HCT116 (cell line): ENCODE data around the gene RAP1A.

Experiments used
- CEBPB ChIP-seq: IDR thresholded peaks from 2 replicates; pipeline ENCODE4 v1.6.1; 2012; ENCODE audit warnings: low read depth
- CTCF ChIP-seq, 3 experiments: fragments of 200-600 bp in 1 of 3; sonication (generic) in 1 of 3; IDR thresholded peaks in 2 of 3; conservative IDR thresholded peaks in 1 of 3; 2 replicates each; pipeline ENCODE4 v1.5.1; 2012 to 2017; ENCODE audit warnings: low read depth in 2 of 3, low read length in 2 of 3, antibody characterized with exemption in 1 of 3, borderline replicate concordance in 1 of 3, control low read depth in 1 of 3, mild to moderate bottlenecking in 1 of 3, mixed read lengths in 1 of 3, mixed run types in 1 of 3, moderate library complexity in 1 of 3; ENCODE audit not compliant: insufficient read depth in 1 of 3
- EZH2phosphoT487 ChIP-seq: fragments of 200-600 bp; IDR thresholded peaks from 2 replicates; pipeline ENCODE4 v1.6.1; 2018; ENCODE audit warnings: antibody characterized with exemption, borderline replicate concordance
- JUND ChIP-seq: IDR thresholded peaks from 2 replicates; pipeline ENCODE4 v1.6.1; 2012
- POLR2A ChIP-seq: IDR thresholded peaks from 2 replicates; pipeline ENCODE4 v1.7.0; 2011; ENCODE audit warnings: borderline replicate concordance; ENCODE audit not compliant: insufficient read depth, insufficient read length; ENCODE audit errors: extremely low read depth

- no peak for TF ChIP-seq CTCF (IDR thresholded peaks at IDR 0.05 in 2 of 3, conservative IDR thresholded peaks at IDR 0.05 in 1 of 3; ENCODE audit: borderline replicate concordance in 1 of 3, insufficient read depth in 1 of 3, low read depth in 2 of 3, low read length in 2 of 3)
- TF ChIP-seq EZH2phosphoT487: no peak
- no peak for TF ChIP-seq POLR2A
- no peak for TF ChIP-seq CEBPB
- no peak for TF ChIP-seq JUND
Measured at GRCh38 chr1:111582016-111582415, 37.6 kb upstream of the RAP1A start.
